Measurements from ENCODE around the gene LRRC8D.
"Not testable (repeated sequence)": the region's sequence is repeated elsewhere in the genome, so short reads cannot be mapped to it uniquely, and the experiment has no call there.

The LRRC8D gene

GRCh38 chr1:89820422-89821321, at the start of gene LRRC8D:
LRRC8D (plus strand) TSS chr1:89821032; CDS start chr1:89933069, 112,037 bp downstream.
- peak; percentile 46 for DNase-seq

- DNase-seq: no peak
These were observed 48.8 kb upstream of the LRRC8D start for GRCh38 chr1:89771991-89772560.

GRCh38 chr1:89776104-89776503, 44.7 kb upstream of the LRRC8D start:
- not testable (repeated sequence) for DNase-seq

GRCh38 chr1:89777271-89777670, 43.6 kb upstream of the LRRC8D start:
- DNase-seq: not testable (repeated sequence)

- DNase-seq: no peak
These were observed 41.5 kb upstream of the LRRC8D start for GRCh38 chr1:89779151-89779940.

- DNase-seq: no peak
These were observed 40.1 kb upstream of the LRRC8D start for GRCh38 chr1:89780721-89781120.

- peak; percentile 27 for DNase-seq
These were observed 39.2 kb upstream of the LRRC8D start for GRCh38 chr1:89781494-89782126.

GRCh38 chr1:89786628-89787214, 34.1 kb upstream of the LRRC8D start:
- DNase-seq: no peak

GRCh38 chr1:89790592-89790991, 30.2 kb upstream of the LRRC8D start:
- DNase-seq: no peak

GRCh38 chr1:89791064-89791726, 29.6 kb upstream of the LRRC8D start:
- no peak for DNase-seq

- no peak for DNase-seq
These were observed 26.4 kb upstream of the LRRC8D start for GRCh38 chr1:89794406-89794805.

- DNase-seq: not testable (repeated sequence)
These were observed 25.3 kb upstream of the LRRC8D start for GRCh38 chr1:89795571-89795970.

GRCh38 chr1:89797876-89798275, 23.0 kb upstream of the LRRC8D start:
- DNase-seq: not testable (repeated sequence)

- DNase-seq: no peak
These were observed 21.3 kb upstream of the LRRC8D start for GRCh38 chr1:89799495-89799894.

- DNase-seq: no peak
These were observed 20.7 kb upstream of the LRRC8D start for GRCh38 chr1:89800022-89800655.

GRCh38 chr1:89800718-89801117, 20.1 kb upstream of the LRRC8D start:
- DNase-seq: no peak

GRCh38 chr1:89802051-89802450, 18.8 kb upstream of the LRRC8D start:
- DNase-seq: no peak

GRCh38 chr1:89802841-89803240, 18.0 kb upstream of the LRRC8D start:
- no peak for DNase-seq

GRCh38 chr1:89804642-89805237, 16.1 kb upstream of the LRRC8D start:
- peak; percentile 69 for DNase-seq

- no peak for DNase-seq
These were observed 14.2 kb upstream of the LRRC8D start for GRCh38 chr1:89806616-89807015.

- DNase-seq: no peak
These were observed 13.3 kb upstream of the LRRC8D start for GRCh38 chr1:89807503-89807902.

Data from activated effector memory CD4-positive, alpha-beta T cell treated with Interleukin-2 at 50 U/mL for 16 hours (primary cell).